ENCODE results near the gene MAU2. TPM values are rescaled to one million over a fixed set of nuclear protein-coding genes. Genes with fewer than 3 reads are reported as not detected.

MAU2 gene
- total RNA-seq, 1 donor from 2014 or later = 20.7 TPM

Other genes with a start within 250 kb of the MAU2 start
- 6.7 TPM for gene TMEM161A, start 182.4 kb upstream of the MAU2 start, total RNA-seq (ENCODE audit: insufficient read depth, low replicate concordance)
- 0.72 TPM for gene MEF2B, start 150.6 kb upstream of the MAU2 start, total RNA-seq (ENCODE audit: insufficient read depth, low replicate concordance)
- 15.4 TPM for gene BORCS8, start 128.7 kb upstream of the MAU2 start, total RNA-seq (ENCODE audit: insufficient read depth, low replicate concordance)
- gene RFXANK, start 128.6 kb upstream of the MAU2 start, total RNA-seq (ENCODE audit: insufficient read depth, low replicate concordance) = 42.9 TPM
- 4.8 TPM for gene NR2C2AP, start 117.4 kb upstream of the MAU2 start, total RNA-seq (ENCODE audit: insufficient read depth, low replicate concordance)
- 0.72 TPM for gene NCAN, start 108.9 kb upstream of the MAU2 start, total RNA-seq (ENCODE audit: insufficient read depth, low replicate concordance)
- gene TM6SF2, start 47.5 kb upstream of the MAU2 start, total RNA-seq (ENCODE audit: insufficient read depth, low replicate concordance) = 10.8 TPM
- 27.0 TPM for gene SUGP1, start 320 bp upstream of the MAU2 start, total RNA-seq (ENCODE audit: insufficient read depth, low replicate concordance)
- 10.4 TPM for gene GATAD2A, start 84.8 kb downstream of the MAU2 start, total RNA-seq (ENCODE audit: insufficient read depth, low replicate concordance)
- 1.7 TPM for gene TSSK6, start 194.7 kb downstream of the MAU2 start, total RNA-seq (ENCODE audit: insufficient read depth, low replicate concordance)
- gene NDUFA13, start 195.4 kb downstream of the MAU2 start, total RNA-seq (ENCODE audit: insufficient read depth, low replicate concordance) = 121 TPM
- gene YJEFN3, start 208.1 kb downstream of the MAU2 start, total RNA-seq (ENCODE audit: insufficient read depth, low replicate concordance) = 3.1 TPM
- 20.5 TPM for gene CILP2, start 217.4 kb downstream of the MAU2 start, total RNA-seq (ENCODE audit: insufficient read depth, low replicate concordance)

All from umbilical cord (tissue), 1 donor.